K562 (cell line): ENCODE measurements around the gene TSTD1. TPM values are rescaled to one million over a fixed set of nuclear protein-coding genes. Genes with fewer than 3 reads are reported as not detected.

Source experiments
- E4F1 ChIP-seq: fragments of 250-450 bp; sonication (Bioruptor Pico); IDR thresholded peaks from 2 replicates; pipeline ENCODE4 v1.5.0; 2021; ENCODE audit warnings: mild to moderate bottlenecking, borderline replicate concordance
- HINFP ChIP-seq: fragments of 450-650 bp; conservative IDR thresholded peaks from 2 replicates; pipeline ENCODE4 v1.6.1; 2016; ENCODE audit warnings: missing genetic modification characterization, low read depth, mild to moderate bottlenecking, control low read depth, missing compliant biosample characterization
- PTRF ChIP-seq: fragments of 450-650 bp; IDR thresholded peaks from 2 replicates; pipeline ENCODE4 v1.6.1; 2016; ENCODE audit warnings: mild to moderate bottlenecking, missing genetic modification characterization, missing compliant biosample characterization
- ZNF143 ChIP-seq: sonication (generic); formaldehyde crosslinking; IDR thresholded peaks from 2 replicates; pipeline ENCODE4 v1.9.0; 2022; ENCODE audit warnings: mild to moderate bottlenecking, missing genetic modification reagents
- ZNF592 ChIP-seq: fragments of 450-650 bp; IDR thresholded peaks from 2 replicates; pipeline ENCODE4 v1.6.1; 2017; ENCODE audit warnings: antibody characterized with exemption, mild to moderate bottlenecking
- ZNF639 ChIP-seq, 2 experiments: fragments of 200-800 bp in 1 of 2; sonication (Bioruptor generic) in 1 of 2; sonication (generic) in 1 of 2; formaldehyde crosslinking in 1 of 2; IDR thresholded peaks in 1 of 2; conservative IDR thresholded peaks in 1 of 2; 2 replicates each; pipeline versions ENCODE4 v1.5.0 to v1.6.1; 2016 to 2020; ENCODE audit warnings: missing compliant biosample characterization in 1 of 2, missing genetic modification characterization in 1 of 2, missing genetic modification reagents in 1 of 2
- polyA plus RNA-seq, 8 experiments: library from polyadenylated mRNA; depleted of rRNA in 4 of 8; stranded (reverse) in 5 of 8; unstranded in 3 of 8; fragments of >200 nt; fragmentation: Nextera tagmentation in 2 of 8; fragmentation: Illumina TruSeq in 1 of 8; extraction: Ambion mirVana in 2 of 8; extraction: Trizol in 1 of 8; gene quantifications; 2 replicates each; pipeline versions ENCODE4 v1.2.1 to v1.2.3, GENCODE V29; 2011 to 2014; ENCODE audit warnings: inconsistent platforms in 1 of 8, missing spikeins in 1 of 8
- total RNA-seq, 7 experiments: library from RNA; depleted of rRNA in 6 of 7; stranded (reverse); fragments of >200 nt in 6 of 7; fragmentation: Illumina TruSeq in 2 of 7; extraction: Trizol in 2 of 7; gene quantifications; 2 replicates each; pipeline versions ENCODE4 v1.2.1 to v1.2.3, GENCODE V29; 2011 to 2021; ENCODE audit warnings: low replicate concordance in 1 of 7
- TF ChIP-seq, protein P1 (sequence below), 2 experiments: fragments of 450-650 bp in 1 of 2; IDR thresholded peaks; 2 replicates each; pipeline ENCODE4 v1.6.1; 2011 to 2017; ENCODE audit warnings: low read depth in 2 of 2, antibody characterized with exemption in 1 of 2, borderline replicate concordance in 1 of 2, low read length in 1 of 2, mild to moderate bottlenecking in 1 of 2, mixed read lengths in 1 of 2; ENCODE audit not compliant: control insufficient read depth in 1 of 2
- TF ChIP-seq, protein P2 (sequence below): IDR thresholded peaks from 2 replicates; pipeline ENCODE4 v1.6.1; 2012; ENCODE audit warnings: low read depth, low read length, improper control_type of control experiment, borderline replicate concordance

The TSTD1 gene
- total and polyA plus RNA-seq, 9 of the 15 experiments (the other 6 are each of a cell fraction or from before 2014, with no cell fraction given): 0.23 to 0.53 TPM; not detected in 7

- TF ChIP-seq ZNF143: no peak
- TF ChIP-seq ZNF592: peak; percentile 28; the same call in 1 of the 2 replicates
- TF ChIP-seq, protein P1, sequence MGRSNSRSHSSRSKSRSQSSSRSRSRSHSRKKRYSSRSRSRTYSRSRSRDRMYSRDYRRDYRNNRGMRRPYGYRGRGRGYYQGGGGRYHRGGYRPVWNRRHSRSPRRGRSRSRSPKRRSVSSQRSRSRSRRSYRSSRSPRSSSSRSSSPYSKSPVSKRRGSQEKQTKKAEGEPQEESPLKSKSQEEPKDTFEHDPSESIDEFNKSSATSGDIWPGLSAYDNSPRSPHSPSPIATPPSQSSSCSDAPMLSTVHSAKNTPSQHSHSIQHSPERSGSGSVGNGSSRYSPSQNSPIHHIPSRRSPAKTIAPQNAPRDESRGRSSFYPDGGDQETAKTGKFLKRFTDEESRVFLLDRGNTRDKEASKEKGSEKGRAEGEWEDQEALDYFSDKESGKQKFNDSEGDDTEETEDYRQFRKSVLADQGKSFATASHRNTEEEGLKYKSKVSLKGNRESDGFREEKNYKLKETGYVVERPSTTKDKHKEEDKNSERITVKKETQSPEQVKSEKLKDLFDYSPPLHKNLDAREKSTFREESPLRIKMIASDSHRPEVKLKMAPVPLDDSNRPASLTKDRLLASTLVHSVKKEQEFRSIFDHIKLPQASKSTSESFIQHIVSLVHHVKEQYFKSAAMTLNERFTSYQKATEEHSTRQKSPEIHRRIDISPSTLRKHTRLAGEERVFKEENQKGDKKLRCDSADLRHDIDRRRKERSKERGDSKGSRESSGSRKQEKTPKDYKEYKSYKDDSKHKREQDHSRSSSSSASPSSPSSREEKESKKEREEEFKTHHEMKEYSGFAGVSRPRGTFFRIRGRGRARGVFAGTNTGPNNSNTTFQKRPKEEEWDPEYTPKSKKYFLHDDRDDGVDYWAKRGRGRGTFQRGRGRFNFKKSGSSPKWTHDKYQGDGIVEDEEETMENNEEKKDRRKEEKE (IDR thresholded peaks at IDR 0.05; ENCODE audit: borderline replicate concordance in 1 of 2, control insufficient read depth in 1 of 2, low read depth in 2 of 2, low read length in 1 of 2): no peak
- TF ChIP-seq HINFP (tag): 0 out of 2 replicates have a peak, but pooled peaks have one; percentile 30
- TF ChIP-seq ZNF639 (CRISPR knock-in tag; conservative IDR thresholded peaks at IDR 0.05 in 1 of 2, IDR thresholded peaks at IDR 0.05 in 1 of 2): peak in 1 of 2 experiments; percentile 80; a peak in 1 of 4 replicates
- TF ChIP-seq, protein P2, sequence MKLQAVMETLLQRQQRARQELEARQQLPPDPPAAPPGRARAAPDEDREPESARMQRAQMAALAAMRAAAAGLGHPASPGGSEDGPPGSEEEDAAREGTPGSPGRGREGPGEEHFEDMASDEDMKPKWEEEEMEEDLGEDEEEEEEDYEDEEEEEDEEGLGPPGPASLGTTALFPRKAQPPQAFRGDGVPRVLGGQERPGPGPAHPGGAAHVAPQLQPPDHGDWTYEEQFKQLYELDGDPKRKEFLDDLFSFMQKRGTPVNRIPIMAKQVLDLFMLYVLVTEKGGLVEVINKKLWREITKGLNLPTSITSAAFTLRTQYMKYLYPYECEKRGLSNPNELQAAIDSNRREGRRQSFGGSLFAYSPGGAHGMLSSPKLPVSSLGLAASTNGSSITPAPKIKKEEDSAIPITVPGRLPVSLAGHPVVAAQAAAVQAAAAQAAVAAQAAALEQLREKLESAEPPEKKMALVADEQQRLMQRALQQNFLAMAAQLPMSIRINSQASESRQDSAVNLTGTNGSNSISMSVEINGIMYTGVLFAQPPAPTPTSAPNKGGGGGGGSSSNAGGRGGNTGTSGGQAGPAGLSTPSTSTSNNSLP: no peak
- TF ChIP-seq PTRF: no peak
- no peak for TF ChIP-seq E4F1 (CRISPR knock-in tag)
Measured at GRCh38 chr1:161045736-161046604, 7.2 kb upstream of the TSTD1 start, which contains the start of gene USF1 (continued).
